NCI-H774 (cell line): ENCODE data around the gene GRWD1.

ENCODE experiments used
- DNase-seq: peaks from one replicate; lab custom pipeline; 2025; lab: John Stamatoyannopoulos, UW

The GRWD1 gene

DNA sequence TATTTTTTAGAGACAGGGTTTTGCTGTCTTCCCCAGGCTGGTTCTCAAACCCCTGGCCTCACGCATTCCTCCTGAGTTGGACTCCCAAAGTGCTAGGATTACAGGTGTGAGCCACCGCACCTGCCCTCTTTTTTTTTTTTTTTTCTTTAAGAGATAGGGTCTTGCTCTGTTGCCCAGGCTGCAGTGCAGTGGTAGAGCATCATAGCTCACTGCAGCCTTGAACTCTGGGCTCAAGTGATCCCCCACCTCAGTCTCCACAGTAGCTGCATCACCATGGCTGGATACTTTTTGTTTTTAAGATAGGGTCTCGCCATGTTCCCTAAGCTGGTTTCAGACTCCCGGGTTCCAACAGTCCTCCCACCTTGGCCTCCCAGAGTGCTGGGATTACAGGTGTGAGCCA is 11.1 kb downstream of the GRWD1 start:
- DNase-seq: no peak

DNA sequence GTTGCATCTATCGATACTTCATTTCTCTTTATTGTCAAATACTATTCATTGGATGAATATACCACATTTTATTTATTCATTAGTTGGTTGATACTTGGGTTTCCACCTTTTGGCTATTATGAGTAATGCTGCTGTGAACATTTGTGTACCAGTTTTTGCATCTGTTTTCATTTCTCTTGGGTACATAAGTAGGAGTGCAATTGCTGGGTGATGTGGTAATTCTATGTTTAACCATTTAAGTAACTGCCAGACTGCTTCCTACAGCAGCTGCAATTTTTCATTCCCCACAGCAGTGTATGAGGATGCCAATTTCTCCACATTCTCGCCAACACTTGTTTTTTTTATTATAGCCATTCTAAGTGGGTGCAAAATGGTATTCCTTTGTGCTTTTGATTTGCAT is 12.2 kb downstream of the GRWD1 start:
- DNase-seq: no peak

DNA sequence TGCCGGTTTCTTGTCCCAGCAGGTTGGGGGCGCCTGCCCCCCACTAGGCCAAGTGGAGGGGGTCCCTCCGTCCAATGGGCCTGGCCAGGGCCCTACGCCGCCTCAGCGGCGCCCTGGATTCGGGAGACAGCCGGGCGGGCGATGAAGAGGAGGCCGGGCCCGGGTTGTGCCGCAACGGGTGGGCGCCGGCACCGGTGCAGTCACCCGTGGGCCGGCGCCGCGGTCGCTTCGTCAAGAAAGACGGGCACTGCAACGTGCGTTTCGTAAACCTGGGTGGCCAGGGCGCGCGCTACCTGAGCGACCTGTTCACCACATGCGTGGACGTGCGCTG is 15.8 kb downstream of the GRWD1 start:
- no peak for DNase-seq

DNA sequence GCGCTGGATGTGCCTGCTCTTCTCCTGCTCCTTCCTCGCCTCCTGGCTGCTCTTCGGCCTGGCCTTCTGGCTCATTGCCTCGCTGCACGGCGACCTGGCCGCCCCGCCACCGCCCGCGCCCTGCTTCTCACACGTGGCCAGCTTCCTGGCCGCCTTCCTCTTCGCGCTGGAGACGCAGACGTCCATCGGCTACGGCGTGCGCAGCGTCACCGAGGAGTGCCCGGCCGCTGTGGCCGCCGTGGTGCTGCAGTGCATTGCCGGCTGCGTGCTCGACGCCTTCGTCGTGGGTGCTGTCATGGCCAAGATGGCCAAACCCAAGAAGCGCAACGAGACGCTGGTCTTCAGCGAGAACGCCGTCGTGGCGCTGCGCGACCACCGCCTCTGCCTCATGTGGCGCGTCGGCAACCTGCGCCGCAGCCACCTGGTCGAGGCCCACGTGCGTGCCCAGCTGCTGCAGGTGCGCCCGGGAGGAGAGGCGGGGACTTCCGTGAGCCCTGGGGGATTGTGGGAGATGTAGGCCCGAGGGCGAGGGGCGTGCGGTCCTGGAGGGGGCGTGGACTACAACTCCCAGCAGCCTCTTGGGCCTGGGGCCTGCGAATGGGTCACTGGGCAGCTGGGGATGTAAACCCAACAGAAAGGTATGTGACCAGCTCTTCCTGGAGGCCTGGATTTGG is 16.3 kb downstream of the GRWD1 start:
- no peak for DNase-seq

DNA sequence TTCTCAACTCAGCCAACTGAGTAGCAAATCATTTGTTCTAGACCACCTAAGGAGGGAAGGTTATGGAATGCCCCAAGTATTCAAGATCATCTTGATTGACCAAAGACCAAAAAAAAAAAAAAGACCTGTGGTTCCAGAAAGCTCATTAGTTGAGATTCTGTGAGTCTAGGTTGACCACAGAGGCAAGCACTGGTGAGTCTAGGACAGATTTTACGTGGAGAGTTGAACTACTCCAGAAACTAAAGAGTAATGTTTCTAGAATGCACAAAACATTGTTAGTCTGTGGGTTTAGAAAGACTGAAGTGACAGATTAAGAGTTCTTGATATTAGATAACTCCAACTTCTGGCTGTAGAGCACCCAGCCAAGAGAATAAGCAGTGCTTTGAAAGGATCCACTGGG is 19.4 kb downstream of the GRWD1 start:
- no peak for DNase-seq

DNA sequence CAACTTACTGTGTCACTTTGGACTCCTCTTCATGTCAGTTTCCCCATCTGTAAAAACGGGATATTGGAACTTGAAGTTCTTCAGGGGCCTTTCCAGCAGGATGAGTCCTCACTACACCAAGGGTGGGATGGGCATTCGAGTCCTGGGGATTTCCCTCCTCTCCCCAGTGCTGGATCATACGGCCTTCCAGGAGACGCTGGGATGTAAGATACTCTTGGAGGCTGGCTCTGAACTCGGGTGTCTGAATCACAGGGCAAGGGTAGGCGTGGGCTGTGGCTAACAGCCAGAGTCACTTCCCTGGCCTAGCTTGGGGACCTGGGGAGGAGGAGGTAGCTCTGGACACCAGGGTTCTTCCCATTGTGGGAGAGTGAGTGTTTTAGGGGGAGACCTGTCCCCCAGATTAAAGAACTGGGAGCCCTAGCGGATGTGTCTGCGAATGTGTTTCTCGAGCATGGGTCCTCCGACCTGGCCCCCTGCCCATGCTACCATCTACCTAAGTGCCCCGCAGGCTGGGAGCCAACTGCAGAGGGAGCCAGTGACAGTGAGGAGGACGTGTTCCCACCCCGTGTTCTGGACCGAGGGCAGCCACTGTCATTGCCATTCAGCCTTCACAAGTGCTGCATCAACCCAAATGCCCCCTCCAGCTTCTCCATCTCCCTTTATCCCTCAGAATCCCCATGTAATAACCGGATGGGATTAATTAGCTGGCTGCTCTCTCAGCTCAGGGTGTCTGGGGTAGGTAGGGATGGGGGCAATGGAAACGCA is 21.0 kb downstream of the GRWD1 start:
- DNase-seq: no peak

DNA sequence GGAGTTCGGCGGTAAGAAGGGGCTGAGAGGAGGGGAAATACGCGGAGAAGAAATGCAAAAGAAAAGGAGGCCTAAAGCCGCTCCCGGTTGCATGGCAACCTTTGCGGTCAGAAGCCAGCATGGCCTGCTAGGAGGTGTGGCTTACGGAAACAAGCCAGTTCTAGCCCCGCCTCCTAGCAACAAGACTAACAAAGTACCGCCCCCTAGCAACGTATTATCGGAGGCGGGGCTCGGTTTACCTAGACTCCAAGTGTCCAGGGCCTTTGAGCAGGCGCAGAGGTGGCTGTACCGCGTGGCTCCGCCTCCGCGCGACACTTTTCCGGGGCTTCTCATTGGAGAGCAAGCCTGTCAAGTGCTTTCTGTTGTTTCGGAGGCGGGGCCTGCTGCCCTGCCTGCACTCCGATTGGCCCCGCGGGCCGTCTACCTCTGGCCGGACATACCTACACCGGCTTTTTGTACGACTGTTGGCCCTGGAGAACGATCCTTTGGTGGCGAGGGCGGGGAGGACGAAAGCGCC is 23.0 kb downstream of the GRWD1 start:
- peak; percentile 100 for DNase-seq

DNA sequence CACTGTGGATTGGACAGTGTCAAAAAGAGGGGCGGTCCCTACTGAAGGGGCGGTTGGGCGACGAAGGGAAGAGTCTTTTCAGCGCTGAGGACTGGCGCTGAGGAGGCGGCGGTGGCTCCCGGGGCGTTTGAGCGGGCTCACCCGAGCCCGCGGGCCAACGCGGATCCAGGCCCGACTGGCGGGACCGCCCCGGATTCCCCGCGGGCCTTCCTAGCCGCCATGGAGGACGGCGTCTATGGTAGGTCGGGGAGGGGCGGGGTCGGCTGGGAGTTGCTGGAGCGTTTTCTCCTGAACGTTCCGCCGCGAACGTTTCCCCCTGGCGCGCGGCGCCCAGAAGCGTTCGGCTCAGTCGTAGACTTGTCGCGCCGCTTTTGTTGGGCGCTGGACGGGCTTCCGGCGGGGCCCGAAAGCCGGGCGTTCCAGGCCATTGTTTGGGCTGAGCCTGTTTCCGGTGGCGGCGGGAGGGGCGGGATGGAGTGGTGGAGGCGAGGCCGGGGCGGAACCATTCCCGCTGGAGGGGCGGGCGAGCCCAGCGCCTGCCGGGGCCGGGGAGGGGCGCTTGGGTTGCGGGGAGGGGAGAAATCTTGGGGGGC is 23.6 kb downstream of the GRWD1 start, which contains the start of gene CYTH2:
Gene CYTH2 (plus strand): TSS at position 81 of the 593 bp plus-strand sequence. CDS start 139 bp downstream, at position 220.
- peak; percentile 80 for DNase-seq

DNA sequence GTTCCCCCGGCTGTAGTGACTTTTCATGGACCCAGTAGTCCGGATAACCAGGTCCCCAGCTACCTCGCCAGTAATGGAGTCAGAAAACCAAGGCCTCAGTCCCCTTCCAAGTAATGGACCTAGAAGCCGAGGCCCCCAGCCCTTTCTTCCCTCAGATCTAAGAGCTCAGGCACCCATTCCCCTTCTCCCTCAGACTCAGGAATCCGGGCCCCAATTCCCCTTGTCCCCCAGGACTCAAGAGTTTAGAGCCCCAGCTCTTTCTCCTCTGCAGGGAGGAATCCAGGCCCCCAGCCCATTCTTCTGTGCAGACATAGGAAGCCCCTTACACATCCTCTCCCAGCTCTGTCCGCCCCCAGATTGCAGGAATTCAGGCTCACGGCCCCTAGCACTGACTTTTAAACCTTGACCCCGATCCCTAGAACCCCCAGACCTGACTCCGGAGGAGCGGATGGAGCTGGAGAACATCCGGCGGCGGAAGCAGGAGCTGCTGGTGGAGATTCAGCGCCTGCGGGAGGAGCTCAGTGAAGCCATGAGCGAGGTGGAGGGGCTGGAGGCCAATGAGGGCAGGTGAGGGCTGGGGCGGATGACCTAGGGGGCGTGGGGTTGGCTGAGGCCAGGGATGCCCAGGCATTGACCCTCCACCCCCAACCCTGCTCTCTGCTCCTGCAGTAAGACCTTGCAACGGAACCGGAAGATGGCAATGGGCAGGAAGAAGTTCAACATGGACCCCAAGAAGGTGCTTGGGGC is 24.3 kb downstream of the GRWD1 start:
- DNase-seq: no peak

DNA sequence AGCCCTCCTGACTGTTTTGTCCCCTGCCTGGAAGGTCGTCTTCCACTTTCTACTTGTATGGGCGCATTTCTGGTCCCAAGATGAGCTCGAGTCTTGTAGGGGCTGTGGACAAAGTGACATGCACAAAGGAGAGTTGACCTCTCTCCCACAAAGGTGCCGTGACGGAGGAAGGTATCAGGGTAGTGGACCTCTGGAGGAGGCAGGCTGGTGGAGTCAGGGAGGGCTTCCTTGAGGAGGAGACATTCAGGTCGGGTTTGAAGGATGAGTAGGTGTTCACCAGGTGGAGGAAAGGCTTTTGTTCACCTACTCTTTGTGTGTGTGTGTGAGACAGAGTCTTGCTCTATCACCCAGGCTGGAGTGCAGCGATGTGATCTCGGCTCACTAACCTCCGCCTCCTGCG is 25.1 kb downstream of the GRWD1 start:
- no peak for DNase-seq

DNA sequence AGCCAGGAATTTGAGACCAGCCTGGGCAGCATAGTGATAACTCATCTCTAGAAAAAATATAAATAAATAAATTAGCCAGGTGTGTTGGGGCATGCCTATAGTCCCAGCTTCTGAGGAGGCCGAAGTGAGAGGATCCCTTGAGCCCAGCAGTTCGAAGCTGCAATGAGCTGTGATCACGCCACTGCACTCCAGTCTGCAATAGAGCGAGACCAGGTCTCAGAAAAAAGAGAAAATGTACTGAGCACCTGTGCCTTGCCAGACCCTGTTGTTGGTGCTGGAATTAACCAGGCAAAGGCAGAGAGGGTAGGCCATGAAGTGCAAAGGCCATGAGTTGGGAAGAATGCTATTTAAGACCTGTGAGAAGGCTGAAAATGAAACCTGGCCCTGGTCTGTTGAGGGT is 26.1 kb downstream of the GRWD1 start:
- no peak for DNase-seq

DNA sequence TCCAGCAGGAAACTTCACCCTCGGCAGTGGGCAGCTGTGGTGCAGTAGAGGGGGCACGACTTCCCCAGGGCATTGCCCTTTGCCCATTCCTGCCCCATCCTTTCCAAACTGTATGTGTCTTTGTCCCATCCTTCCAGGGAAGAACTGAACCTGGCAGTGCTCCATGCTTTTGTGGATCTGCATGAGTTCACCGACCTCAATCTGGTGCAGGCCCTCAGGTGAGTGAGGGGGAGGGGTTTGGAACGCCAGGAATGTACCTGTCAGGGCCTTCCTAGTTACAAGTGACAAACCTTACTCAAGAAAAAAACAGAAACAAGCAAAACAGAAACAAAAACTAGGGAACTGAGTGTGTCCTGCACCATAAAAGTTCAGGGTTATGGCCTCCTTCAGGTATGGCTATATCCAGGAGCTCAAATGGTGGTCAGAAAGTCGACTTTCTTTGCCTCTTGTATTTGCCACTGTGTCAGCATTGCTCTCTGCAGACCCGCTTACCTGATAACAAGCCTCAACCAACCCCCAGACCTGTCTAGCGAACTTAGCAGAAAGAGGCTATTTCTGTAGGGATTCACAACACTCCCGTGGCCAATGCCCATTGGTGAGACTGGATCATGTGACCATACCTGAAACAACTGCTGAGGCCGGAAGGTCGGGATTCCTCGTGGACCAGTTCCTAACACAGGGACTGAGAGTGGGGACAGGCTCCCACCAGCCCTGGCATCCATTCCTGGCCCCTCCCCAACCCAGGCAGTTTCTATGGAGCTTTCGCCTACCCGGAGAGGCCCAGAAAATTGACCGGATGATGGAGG is 27.6 kb downstream of the GRWD1 start:
- DNase-seq: no peak

DNA sequence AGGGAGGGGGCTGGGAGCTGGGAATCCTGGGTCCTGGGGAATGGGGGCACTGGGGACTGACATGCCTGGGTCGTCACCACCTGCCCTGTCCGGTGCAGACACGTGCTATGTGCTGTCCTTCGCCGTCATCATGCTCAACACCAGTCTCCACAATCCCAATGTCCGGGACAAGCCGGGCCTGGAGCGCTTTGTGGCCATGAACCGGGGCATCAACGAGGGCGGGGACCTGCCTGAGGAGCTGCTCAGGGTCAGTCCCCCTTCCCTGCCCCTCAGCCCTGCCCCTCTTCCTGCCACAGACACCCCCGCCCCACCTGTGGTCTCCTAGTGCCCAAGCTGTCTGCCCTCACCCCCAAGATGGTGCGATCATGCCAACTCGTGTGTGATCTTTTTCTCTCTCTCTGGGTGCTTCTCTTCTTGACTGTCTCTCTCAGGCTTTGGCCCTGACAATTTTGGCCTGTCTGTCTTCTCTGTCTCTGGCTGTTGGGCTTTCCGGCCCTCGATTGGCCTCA is 28.4 kb downstream of the GRWD1 start:
- DNase-seq: no peak

DNA sequence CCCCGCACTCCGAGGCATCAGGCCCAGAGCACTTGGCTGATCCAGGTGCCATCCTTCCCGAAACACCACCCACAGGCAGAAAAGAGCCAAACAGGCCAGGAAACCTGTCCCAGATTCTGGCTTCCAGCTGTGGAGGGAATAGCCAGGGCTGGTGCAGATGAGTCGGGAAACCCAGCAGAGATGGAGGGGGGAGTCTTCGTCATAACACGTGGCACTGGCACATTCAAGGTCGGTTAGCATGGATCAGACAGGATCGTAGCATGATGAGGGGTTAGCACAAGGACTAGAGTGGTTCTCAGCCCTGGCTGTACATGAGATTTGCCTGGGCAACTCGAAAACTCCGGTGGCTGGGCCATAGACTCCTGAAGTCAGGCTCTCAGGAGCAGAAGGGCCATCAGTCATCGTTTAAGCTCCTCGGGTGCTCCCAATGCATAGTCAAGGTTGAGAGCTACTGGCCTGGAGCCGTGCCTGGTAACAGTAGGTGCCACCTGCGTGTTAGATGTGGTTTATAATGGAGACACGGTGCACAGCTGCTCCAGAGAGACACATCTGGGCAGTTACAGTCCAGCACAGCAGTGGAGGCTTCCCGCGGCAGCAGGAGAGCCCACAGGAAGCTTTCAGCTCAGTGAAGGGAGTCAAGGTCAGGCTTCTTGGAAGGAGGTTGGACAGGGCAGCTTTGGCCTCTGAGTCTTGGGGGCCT is 29.7 kb downstream of the GRWD1 start:
- DNase-seq: no peak

DNA sequence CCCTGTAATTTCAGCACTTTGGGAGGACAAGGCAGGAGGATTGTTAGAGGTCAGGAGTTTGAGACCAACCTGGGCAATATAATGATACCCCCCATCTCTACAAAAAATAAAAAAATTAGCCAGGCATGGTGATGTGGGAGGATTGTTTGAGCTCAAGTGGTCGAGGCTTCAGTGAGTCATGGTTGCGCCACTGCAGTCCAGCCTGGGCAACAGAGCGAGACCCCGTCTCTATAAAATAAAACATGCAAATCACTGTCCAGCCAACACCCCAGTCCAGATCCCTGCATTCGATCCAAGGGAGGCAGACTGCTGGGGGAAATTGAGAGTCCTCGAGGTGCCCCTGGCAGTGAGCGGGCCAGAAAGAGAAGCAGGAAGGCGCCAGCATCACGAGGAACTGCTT is 30.4 kb downstream of the GRWD1 start:
- DNase-seq: no peak

DNA sequence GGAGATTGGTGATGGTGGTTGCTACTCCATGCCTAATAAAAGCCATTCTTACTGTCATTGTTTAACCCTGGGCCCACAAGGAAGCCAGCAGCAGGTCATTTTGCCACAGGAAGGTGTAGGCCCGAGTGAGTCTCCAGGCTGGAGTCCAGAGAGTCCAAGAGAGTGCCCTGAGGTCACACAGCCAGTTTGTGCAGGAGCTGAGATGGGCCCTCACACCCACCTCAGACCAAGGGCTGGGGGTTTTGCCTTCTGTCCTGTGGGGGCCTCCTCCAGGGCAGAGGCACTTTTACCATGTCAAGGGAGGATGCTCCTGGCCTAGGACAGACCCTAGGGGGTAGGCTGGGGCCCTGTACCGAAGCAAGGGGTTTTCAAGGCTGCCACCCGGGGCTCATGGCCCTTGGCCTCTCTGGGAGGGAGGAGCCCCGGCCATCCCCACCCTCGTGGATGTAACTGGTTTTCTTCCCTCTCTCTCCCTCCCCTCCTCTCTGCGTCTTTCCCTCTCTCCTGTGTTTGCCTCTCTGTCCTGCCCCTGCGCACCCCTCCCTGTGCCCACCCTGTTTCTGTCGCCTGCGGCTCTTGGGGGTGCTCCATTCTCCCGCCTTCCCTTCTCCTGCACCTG is 31.4 kb downstream of the GRWD1 start:
- DNase-seq: no peak

DNA sequence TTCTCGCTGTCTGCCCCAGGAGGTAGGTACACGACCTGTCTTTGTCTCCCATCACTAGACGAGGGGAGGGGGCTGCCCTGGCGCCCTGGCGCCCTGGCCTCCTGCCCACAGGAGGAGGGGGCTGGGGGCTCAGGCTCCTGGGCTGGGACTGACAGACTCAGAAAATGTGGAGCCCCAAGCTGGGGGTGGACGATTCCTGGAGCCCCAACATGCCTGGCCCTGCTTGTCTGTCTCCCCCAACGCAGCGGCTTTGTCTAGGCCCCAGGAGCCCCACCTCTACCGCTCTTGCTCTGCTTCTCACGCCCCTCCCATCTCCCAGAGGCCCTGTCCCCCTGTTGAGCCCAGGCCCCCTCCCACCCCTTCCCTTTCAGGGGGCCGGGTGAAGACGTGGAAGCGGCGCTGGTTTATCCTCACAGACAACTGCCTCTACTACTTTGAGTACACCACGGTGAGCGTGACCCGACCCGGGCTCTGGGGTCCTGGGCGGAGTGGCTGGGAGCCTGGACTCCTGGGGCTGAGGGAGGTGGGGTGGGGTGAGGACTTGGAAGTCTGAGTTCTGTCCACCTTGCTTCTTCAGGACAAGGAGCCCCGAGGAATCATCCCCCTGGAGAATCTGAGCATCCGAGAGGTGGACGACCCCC is 32.0 kb downstream of the GRWD1 start:
- no peak for DNase-seq

DNA sequence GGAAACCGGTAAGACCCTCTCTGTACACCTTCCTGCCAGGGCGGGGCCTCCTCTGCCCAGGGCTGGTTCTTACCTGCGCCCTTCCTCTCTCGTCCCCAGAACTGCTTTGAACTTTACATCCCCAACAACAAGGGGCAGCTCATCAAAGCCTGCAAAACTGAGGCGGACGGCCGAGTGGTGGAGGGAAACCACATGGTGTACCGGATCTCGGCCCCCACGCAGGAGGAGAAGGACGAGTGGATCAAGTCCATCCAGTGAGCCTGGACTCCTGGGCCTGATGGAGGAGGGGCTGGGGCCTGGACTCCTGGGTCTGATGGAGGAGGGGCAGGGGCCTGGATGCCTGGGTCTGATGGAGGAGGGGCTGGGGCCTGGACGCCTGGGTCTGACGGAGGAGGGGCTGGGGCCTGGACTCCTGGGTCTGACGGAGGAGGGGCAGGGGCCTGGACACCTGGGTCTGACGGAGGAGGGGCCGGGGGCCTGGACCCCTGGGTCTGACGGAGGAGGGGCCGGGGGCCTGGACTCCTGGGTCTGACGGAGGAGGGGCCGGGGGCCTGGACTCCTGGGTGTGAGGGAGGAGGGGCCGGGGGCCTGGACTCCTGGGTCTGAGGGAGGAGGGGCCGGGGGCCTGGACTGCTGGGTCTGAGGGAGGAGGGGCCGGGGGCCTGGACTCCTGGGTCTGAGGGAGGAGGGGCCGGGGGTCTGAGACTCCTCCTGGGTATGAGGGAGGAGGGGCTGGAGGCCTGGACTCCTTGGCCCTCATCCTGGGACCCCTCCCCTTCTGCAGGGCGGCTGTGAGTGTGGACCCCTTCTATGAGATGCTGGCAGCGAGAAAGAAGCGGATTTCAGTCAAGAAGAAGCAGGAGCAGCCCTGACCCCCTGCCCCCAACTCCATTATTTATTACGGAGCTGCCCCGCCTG is 32.8 kb downstream of the GRWD1 start:
- no peak for DNase-seq

DNA sequence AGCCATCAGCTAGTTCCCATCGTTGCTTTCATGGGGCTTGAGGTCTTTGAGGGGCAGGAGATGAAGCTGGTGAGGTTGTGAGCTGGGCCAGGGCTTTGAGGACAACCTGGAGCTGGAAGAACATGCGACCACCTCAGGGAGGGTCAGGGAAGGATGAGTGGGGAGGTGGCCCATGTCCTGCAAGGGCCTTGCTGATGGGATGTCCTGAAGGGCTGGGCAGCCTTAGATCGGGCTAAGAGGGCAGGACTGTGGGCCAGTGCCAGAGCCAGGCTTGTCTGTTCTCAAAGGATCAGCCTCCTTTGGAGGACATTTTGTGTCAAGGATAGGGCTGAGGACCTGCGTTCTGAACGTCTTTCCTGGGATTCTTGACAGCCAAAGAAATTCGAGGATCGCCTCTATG is 33.9 kb downstream of the GRWD1 start:
- no peak for DNase-seq
